ENCODE results near the gene SCG2.

SCG2 gene

GRCh38 chr2:223606946-223607345, 4.8 kb upstream of the SCG2 start:
- Histone ChIP-seq H3K36me3 (ENCODE audit: control insufficient read depth in 2 of 2, insufficient read depth in 1 of 2, low read length in 2 of 2) (no peaks in the 10 kb centered on the region), H3K4me3 (ENCODE audit: low read depth, low read length) (no peak overlapping the region), H3K27ac (ENCODE audit: extremely low read depth, low read depth, low read length) (no peak overlapping the region), H3K9me3 (ENCODE audit: control insufficient read depth, insufficient read depth, low read depth, low read length) (no peaks in the 10 kb centered on the region), H3K4me1 (ENCODE audit: control insufficient read depth, insufficient read depth, low read length) (no peaks in the 10 kb centered on the region)
- no peak for TF ChIP-seq ZBTB21 (tag by site-specific recombination; IDR thresholded peaks at IDR 0.05)
- ChIA-PET CTCF (no interaction called here), POLR2A (no interaction called here)

GRCh38 chr2:223604231-223604630, 2.1 kb upstream of the SCG2 start:
- H3K27ac ChIP-seq (ENCODE audit: extremely low read depth, low read depth, low read length): no peak overlapping the region
- no peak overlapping the region for H3K4me3 ChIP-seq (ENCODE audit: low read depth, low read length)
- no peaks in the 10 kb centered on the region for H3K36me3 ChIP-seq (ENCODE audit: control insufficient read depth in 2 of 2, insufficient read depth in 1 of 2, low read length in 2 of 2)
- no peaks in the 10 kb centered on the region for H3K4me1 ChIP-seq (ENCODE audit: control insufficient read depth, insufficient read depth, low read length)
- POLR2A ChIA-PET: no interaction called here
- H3K9me3 ChIP-seq (ENCODE audit: control insufficient read depth, insufficient read depth, low read depth, low read length): no peaks in the 10 kb centered on the region
- CTCF ChIA-PET: no interaction called here
- no peak for TF ChIP-seq ZNF239 (tag by site-specific recombination; IDR thresholded peaks at IDR 0.05)
- no peak for TF ChIP-seq ZNF510 (tag by site-specific recombination; IDR thresholded peaks at IDR 0.05; ENCODE audit: insufficient replicate concordance)
- no peak for TF ChIP-seq GLI2 (tag by site-specific recombination; IDR thresholded peaks at IDR 0.05; ENCODE audit: borderline replicate concordance, low read depth)
- no peak for TF ChIP-seq OVOL3 (tag by site-specific recombination; IDR thresholded peaks at IDR 0.05)
- TF ChIP-seq KLF8 (tag by site-specific recombination; IDR thresholded peaks at IDR 0.05): no peak
- no peak for TF ChIP-seq SCRT1 (tag by site-specific recombination; IDR thresholded peaks at IDR 0.05; ENCODE audit: borderline replicate concordance)
- no peak for TF ChIP-seq HOXC10 (CRISPR knock-in tag; IDR thresholded peaks at IDR 0.05)

GRCh38 chr2:223602972-223603371, 811 bp upstream of the SCG2 start:
- Histone ChIP-seq H3K36me3 (ENCODE audit: control insufficient read depth in 2 of 2, insufficient read depth in 1 of 2, low read length in 2 of 2) (no peaks in the 10 kb centered on the region), H3K27ac (ENCODE audit: extremely low read depth, low read depth, low read length) (no peak overlapping the region), H3K4me1 (ENCODE audit: control insufficient read depth, insufficient read depth, low read length) (no peaks in the 10 kb centered on the region), H3K4me3 (ENCODE audit: low read depth, low read length) (no peak overlapping the region), H3K9me3 (ENCODE audit: control insufficient read depth, insufficient read depth, low read depth, low read length) (no peaks in the 10 kb centered on the region)
- TF ChIP-seq ZNF777 (tag by site-specific recombination; IDR thresholded peaks at IDR 0.05; ENCODE audit: borderline replicate concordance) (no peak), EGR2 (tag by site-specific recombination; IDR thresholded peaks at IDR 0.05; ENCODE audit: low read depth) (no peak), ZFHX2 (tag by site-specific recombination; conservative IDR thresholded peaks at IDR 0.05) (no peak), ZNF214 (tag by site-specific recombination; IDR thresholded peaks at IDR 0.05; ENCODE audit: borderline replicate concordance) (no peak), ZBTB6 (tag by site-specific recombination; IDR thresholded peaks at IDR 0.05) (no peak), ZNF654 (tag by site-specific recombination; IDR thresholded peaks at IDR 0.05; ENCODE audit: low read depth) (no peak), ZNF302 (tag by site-specific recombination; IDR thresholded peaks at IDR 0.05; ENCODE audit: low read depth) (no peak), ELK4 (IDR thresholded peaks at IDR 0.05; ENCODE audit: borderline replicate concordance, low read depth, low read length) (no peak), ZNF658 (tag by site-specific recombination; IDR thresholded peaks at IDR 0.05) (no peak)
- TF ChIP-seq, protein P1, sequence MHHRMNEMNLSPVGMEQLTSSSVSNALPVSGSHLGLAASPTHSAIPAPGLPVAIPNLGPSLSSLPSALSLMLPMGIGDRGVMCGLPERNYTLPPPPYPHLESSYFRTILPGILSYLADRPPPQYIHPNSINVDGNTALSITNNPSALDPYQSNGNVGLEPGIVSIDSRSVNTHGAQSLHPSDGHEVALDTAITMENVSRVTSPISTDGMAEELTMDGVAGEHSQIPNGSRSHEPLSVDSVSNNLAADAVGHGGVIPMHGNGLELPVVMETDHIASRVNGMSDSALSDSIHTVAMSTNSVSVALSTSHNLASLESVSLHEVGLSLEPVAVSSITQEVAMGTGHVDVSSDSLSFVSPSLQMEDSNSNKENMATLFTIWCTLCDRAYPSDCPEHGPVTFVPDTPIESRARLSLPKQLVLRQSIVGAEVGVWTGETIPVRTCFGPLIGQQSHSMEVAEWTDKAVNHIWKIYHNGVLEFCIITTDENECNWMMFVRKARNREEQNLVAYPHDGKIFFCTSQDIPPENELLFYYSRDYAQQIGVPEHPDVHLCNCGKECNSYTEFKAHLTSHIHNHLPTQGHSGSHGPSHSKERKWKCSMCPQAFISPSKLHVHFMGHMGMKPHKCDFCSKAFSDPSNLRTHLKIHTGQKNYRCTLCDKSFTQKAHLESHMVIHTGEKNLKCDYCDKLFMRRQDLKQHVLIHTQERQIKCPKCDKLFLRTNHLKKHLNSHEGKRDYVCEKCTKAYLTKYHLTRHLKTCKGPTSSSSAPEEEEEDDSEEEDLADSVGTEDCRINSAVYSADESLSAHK (tag by site-specific recombination; IDR thresholded peaks at IDR 0.05): no peak
- CTCF ChIA-PET: interaction anchor here (0.7 to 1.8 kb wide), 6 partner anchors 13 to 146 kb away, joined by 3 to 9 read pairs (median 4); no protein-coding TSS in a partner anchor
- POLR2A ChIA-PET: no interaction called here

Measured in HEK293 (cell line).